Lower leg skin (tissue), 4 donors: ENCODE measurements around the gene ABLIM1. TPM values are rescaled to one million over a fixed set of nuclear protein-coding genes. Genes with fewer than 3 reads are reported as not detected.

ENCODE experiments used
- DNase-seq, 2 donors: peaks; one replicate each; pipeline ENCODE4 v3.0.0-alpha.2; 2019; ENCODE audit warnings: low spot score in 2 of 2
- H3K4me3 ChIP-seq: fragments of 200-600 bp; sonication (generic); 2 replicates; pipeline ENCODE4 v1.5.1; 2017; ENCODE audit warnings: mild to moderate bottlenecking, low read depth; ENCODE audit not compliant: poor library complexity, severe bottlenecking
- CTCF ChIP-seq, 3 donors: fragments of 450-650 bp; IDR thresholded peaks; one replicate each; pipeline ENCODE4 v1.5.1; 2016; ENCODE audit warnings: antibody characterized with exemption in 3 of 3, mild to moderate bottlenecking in 3 of 3, moderate library complexity in 2 of 3
- POLR2A ChIP-seq, 2 donors: fragments of 450-650 bp; IDR thresholded peaks; one replicate each; pipeline ENCODE4 v1.6.1; 2016 to 2017; ENCODE audit warnings: antibody characterized with exemption in 2 of 2, mild to moderate bottlenecking in 1 of 2, moderate library complexity in 1 of 2
- WGBS, 2 donors: methylation state at CpG; one replicate each; pipeline ENCODE4 v1.1.5; 2018; 5-methylcytosine and 5-hydroxymethylcytosine counted together
- intact Hi-C: fragments of 100-400 bp; cut with DNase I; formaldehyde crosslinking; loops from one replicate; pipeline ENCODE4 v1.15.0; 2023; ENCODE audit warnings: low total_unique reads
- total RNA-seq, 4 donors: library from RNA; depleted of rRNA; stranded (reverse); fragments of >200 nt; gene quantifications; one replicate each; pipeline ENCODE4 v1.1.0, GENCODE V29; 2016

ABLIM1 gene
- total RNA-seq, 4 donors from 2014 or later = 171 to 258 (median 209) TPM

DNA sequence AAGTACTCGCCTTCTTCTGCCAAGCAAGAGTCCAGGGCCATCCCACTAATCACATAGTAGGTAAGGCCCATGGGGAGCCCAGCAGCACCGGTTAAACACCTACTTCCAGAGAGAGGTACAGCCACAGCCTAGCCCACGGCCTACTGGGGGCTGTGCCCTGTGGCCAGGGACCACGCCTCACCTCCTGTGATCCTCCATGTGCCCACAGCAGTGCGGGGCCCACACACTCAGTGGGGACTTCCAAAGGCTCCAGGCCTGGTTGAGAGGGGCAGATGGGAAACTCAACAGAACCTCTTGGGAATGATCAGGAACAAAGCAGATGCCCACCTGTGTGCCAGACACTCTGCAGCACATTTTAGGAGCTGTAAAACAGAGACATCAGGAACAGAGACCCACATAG lies 273.5 kb downstream of the ABLIM1 start:
- 60 to 66% methylated on average over 5 of the region's 5 CpGs for WGBS, 2 donors

DNA sequence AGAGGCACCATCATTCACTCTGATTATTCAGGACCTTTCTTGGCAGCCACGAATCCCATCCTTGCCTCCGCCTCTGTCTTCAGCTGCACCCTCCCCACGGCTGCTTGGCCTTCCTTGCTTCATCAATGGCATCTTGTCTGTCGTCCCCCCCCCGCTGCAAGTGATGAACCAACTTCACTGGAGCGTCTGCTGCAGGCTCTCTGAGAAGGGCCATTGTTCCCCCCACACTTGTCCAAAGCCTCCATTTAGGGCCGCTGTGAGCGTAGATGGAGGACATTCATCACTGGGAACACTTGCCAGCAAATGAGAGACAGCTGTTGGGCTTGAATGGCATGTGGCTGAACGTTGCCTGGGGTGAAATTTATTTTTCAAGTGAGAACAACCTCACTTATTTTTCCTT lies 273.9 kb downstream of the ABLIM1 start:
- WGBS, 2 donors = 49 to 52% methylated on average over 9 of the region's 9 CpGs
- no peak for DNase-seq
- no peak overlapping the region for H3K4me3 ChIP-seq
- intact Hi-C loops = no loop called here
- TF ChIP-seq CTCF (IDR thresholded peaks at IDR 0.05) (no peak), POLR2A (IDR thresholded peaks at IDR 0.05) (no peak)

More for the DNA sequence above, 273.5 kb downstream of the ABLIM1 start:
- H3K4me3 ChIP-seq = no peak overlapping the region
- no peak for DNase-seq
- no peak for TF ChIP-seq POLR2A (IDR thresholded peaks at IDR 0.05)
- TF ChIP-seq CTCF (IDR thresholded peaks at IDR 0.05) = no peak
- intact Hi-C loops = no loop called here

Other genes starting within 250 kb of the ABLIM1 start
- gene FHIP2A, start 163.5 kb upstream of the ABLIM1 start, total RNA-seq = 10 to 100 TPM; 11.1 to 40.6 (median 18.0) TPM